IPS DF 4.7 (cell line): Measurements from ENCODE around the gene CNTNAP2.
"Not testable (repeated sequence)": the region's sequence is repeated elsewhere in the genome, so short reads cannot be mapped to it uniquely, and the experiment has no call there.

Experiments used
- DNase-seq: peaks from one replicate; pipeline ENCODE4 v3.0.0-alpha.2; 2013; ENCODE audit warnings: low spot score; ENCODE audit errors: extremely low read depth

The CNTNAP2 gene

DNA sequence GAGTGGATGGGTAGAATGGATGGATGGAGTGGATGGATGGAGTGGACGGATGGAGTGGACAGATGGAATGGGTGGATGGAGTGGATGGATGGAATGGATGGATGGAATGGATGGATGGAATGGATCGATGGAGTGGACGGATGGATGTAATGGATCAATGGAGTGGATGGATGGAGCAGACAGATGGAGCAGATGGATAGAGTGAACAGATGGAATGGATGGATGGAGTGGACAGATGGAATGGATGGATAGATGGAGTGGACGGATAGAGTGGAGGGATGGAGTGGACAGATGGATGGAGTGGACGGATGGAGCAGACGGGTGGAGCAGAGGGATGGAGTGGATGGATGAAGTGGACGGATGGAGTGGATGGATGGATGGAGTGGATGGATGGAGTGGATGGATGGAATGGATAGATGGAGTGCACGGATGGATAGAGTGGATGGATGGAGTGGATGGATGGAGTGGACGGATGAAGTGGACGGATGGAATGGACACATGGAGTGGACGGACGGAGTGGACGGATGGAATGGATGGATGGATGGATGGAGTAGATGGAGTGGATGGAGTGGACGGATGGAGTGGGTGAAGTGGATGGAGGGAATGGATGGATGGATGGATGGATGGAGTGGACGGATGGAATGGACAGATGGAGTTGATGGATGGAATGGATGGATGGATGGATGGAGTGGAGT is 2213.7 kb downstream of the CNTNAP2 start:
- DNase-seq, result no peak

DNA sequence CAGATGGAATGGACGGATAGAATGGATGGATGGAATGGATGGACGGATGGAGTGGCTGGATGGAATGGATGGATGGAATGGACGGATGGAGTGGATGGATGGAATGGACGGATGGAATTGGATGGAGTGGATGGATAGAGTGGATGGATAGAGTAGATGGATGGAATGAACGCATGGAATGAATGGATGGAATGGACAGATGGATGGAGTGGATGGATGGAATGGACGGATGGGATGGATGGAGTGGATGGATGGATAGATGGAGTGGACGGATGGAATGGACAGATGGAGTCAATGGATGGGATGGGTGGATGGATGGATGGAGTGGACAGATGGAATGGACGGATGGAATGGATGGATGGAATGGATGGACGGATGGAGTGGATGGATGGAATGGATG is 2214.2 kb downstream of the CNTNAP2 start:
- DNase-seq, result no peak

DNA sequence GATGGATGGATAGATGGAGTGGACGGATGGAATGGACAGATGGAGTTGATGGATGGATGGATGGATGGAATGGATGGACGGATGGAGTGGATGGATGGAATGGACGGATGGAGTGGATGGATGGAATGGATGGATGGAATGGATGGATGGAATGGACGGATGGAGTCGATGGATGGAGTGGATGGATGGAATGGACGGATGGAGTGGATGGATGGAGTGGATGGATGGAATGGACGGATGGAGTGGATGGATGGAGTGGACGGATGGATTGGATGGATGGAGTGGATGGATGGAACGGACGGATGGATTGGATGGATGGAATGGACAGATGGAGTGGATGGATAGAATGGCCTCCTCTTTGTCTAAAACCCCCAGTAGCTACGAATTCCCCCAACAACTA is 2214.9 kb downstream of the CNTNAP2 start:
- not testable (repeated sequence) for DNase-seq

DNA sequence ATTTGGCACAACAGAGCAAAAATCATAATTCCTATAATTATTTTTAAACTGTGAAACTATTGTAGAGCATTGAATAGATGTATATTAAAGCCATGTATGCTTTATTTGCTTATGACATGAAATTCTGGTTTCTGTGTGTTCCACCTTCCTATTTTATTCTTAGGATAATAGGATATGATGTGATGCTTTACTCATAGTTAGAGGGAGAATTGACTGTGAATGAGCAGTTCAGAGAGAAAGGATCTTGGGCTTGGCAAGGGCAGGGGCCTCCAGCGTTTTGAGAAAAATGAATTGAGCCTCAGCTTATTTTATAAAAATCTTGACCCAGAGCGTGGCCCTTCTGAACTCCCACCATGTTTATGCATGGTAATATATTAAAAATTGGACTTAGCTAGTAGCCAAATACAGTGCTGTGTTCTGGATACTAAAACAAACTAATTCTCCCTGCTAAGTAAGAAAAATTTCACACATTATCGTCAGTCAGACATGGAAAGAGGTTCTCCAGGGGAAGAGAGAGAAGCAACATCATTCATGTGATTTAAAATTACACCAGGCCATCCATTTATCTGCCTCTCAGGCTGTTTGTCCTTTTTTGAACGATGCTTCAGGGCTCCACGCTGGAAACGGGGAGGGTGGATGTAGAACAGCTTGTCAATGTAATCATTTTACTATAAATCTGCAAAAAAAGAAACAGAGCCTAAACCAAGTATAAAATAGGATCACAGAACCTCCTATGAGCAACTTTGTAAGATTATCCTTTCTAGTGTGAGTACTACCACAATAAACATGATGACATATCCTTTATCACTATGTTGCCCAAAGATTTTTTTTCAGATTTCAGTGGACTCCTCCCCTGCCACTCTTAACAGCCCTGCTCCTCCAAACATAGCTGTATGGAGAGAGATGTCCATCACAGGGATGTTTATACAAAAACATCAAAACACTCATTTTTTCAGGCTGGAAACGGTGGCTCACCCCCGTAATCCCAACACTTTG is 2215.9 kb downstream of the CNTNAP2 start:
- no peak for DNase-seq

DNA sequence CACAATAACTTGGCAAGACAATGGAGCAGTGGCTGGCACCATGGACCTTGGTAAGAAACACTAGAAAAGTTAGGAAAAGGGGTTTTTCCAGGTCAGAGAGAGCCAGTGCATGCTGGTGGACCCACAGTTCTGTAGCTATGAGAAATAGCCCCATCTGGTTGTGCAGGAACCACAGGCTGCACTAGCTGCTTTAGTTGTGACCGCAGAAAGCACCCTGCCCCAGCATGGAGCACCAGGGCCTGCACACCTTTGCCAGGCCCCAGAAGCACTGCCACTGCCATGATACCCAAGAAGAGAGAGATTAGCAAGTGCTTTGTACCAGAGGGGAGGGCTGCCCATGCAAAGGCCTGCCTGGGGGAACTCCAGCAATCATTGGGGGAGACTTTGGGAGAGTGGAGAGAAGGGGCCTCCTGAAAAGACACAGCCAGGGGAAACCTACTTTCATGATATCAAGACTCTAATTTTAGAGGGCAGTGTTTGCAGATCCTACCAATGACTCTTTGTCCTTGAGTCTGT is 2217.9 kb downstream of the CNTNAP2 start:
- DNase-seq, result no peak

DNA sequence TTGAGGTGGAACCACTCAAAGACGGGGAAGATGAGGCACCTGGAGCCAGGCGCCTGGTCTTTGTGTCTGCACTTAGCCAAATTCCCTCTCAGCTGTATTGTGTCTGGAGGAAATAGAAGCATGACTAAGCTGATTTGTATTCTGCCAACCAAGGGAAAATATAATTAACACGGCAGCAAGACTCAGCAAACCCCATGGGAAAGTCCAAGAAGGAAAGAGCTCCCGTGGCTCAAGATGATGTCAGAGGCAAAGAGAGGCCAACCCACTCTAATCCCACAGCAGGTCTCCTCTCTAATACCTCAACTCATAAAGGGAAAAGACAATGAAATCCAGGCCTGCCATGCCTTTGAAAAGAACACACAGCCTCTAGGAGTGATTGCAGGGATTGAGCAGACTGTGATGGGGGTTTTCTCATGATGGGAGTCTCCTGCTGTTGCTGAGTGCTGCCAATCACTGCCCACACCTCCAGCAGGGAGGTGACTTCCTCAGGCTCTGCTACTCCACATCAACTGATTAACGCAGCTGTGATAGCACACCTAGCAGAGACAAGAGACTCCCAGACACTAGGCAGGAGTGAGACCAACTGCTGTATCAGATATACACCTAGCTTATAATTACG is 2218.5 kb downstream of the CNTNAP2 start:
- no peak for DNase-seq

DNA sequence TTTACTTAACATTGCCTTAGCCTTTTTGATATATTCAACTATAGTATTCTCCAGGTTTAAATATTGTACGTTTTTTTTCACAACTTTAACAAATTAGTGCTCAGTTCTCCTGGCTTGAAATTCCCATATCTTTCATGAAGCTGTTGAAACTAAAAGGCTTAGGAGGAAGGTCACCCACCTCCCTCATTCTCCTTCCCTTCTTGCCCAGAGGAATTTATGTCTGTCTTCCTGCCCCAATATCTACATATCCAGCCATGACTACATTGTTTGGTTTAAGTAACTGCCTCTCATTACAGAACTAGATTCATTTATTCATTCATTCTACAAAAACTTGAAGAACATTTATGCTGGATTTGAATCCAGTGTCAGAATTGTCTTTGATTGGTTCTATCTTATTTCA is 2219.2 kb downstream of the CNTNAP2 start:
- no peak for DNase-seq

DNA sequence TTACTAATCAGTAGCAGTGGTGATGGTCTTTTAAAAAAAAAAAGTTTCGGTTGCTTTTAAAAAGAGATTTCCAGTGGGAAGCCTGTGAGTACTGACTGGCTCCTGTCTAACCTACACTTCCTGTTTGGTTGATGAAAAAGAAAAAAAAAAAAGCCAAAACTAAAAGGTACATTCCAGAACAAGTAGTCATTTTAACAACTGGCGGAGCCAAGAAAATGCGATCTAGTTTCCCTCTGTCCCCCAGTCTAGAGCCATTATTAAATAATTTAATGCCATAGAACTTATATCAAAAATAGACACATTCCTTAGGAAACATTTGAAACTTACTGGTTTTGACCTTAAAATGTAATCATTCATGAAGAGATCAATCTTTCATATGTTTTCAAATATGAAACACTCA is 2219.8 kb downstream of the CNTNAP2 start:
- DNase-seq, result no peak

DNA sequence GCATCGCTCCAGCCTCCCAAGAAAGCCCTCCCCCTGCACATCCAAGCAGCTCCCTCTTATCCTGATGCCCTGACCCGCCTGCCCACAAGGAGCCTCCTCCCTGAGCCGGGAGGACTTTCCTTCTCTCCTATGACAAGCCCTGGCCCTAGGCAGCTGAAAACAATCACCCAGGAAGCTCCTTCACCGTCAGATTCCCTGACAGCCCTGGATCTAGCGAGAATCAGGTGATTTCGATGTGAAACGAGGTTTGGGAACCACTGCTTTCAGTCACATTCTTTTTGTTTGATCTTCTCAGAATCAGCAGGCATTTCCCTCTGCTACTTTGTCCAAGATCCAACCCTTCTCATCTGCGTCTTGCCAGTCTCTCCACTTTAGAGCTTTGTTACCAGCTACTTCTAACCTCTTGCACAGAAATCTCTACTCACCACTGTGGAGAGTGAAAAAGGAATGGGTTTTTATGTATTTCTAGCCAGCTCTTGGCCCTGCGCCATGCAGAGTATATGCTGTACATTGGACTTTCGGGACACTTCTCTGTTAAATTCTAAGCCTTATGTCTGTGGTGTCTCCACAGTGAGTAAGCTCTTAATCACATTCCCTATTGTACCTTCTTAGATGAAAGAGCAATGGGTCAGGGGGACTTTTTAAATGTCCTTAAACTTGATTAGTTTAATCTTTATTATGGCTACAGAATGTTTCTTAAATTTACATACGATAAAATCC is 2220.8 kb downstream of the CNTNAP2 start:
- DNase-seq, result no peak

DNA sequence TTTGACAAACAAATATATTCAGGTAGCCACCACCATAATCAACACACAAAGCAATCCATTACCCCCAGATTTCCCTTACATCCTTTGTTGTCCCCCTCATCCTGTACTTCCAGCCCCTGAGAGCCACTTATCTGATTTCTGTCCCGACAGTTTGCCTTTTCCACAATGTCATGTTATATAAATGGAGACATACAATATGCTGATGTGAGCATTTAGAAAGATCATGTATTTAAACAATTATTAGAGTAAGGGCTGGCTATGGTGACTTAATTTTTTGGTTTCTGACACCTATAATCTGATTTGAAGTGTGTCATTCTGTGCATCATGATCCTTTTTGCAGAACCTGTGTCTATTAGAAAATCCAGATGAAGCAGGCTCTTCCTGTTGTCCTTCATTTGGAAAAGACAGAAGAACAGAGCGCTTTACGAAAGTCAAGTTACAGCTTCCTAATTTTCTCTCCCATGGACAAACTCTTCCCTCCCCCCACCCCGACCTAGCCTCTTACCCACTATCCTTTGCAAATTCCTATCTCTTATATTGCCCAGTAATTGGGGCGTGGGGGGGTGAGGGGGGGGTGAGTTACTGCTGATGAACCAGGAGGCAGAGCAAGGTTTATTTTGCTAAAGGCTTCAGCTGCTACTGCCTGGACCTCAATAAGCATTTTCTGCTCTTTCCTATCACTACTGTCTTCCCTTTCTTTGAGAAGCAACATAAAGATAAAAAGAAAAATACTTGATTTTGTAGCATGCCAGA is 2221.6 kb downstream of the CNTNAP2 start:
- no peak for DNase-seq

DNA sequence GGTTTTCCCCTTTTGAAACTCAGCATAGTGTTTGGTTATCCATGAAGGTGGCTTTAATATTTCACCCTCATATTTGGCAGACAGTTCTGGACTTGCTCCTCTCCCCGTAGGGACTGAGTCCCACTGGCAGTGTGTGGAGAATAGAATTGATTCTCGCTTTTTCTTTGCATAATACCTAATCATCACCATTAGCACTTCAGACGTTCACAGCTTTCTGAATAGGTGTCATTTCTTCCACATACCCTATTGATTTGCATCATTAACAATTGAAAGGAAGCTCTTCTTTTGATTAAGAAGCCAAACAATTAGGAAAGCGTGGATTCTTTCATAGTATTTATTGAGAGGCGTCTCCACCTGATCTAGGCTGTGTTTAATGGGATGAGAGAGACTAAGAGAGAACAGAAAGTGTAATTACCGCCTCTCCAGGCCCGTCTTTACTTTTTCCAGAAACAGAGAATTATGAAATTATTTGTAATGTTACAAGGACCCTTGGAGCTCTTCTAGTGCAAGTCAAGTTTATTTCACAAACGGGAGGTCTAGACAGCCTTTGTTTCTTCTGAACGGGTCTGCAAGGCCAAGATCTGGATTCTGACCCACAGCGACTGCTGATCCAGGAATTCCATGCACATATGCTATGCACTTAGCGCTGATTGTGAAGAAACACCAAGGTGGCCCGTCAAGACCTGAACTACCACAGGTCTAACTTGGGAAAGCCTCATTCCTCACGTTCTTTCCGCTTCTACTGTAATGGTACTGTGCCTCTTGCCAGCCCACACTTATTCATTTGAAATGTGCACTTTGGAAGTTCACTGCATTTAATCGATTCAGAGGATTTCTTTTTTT is 2224.1 kb downstream of the CNTNAP2 start:
- DNase-seq, result no peak

DNA sequence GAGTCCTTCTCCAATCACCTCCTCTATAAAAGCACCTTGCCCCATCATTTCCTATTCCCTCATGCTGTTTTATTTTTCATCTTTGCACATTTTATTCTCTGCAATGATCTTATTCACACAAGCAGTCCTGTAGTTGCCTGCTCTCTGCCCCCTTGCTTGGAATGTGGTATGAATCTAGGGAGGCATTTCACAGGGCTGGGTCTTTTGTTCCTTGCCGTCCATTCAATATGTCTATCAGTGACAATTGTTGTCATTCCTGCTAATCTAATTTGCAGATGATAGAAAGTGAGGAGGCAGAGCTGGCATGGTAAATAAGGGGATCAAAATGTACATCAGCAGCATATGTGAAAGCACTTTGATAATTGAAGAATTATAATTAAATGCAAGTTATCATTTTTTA is 2227.8 kb downstream of the CNTNAP2 start:
- no peak for DNase-seq

DNA sequence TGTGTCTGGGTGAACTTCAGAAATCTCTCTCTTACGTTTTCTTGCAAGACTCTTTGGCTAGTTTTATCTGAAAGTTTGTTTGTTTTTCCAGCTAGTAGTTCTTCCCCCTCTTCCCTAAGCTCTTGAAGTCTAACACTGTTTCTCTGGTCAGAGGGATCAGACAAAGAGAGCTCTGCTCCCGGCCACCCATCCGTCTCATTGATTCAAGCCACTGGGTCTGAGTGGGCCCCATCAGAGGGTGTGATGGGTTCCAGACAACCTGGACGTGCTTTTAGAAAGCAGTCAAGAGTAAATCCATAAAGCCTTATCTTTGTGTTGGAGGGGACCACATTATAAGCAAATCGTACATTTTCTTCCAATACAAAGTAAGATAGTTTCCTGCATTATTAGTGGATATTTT is 2231.4 kb downstream of the CNTNAP2 start:
- DNase-seq, result no peak

DNA sequence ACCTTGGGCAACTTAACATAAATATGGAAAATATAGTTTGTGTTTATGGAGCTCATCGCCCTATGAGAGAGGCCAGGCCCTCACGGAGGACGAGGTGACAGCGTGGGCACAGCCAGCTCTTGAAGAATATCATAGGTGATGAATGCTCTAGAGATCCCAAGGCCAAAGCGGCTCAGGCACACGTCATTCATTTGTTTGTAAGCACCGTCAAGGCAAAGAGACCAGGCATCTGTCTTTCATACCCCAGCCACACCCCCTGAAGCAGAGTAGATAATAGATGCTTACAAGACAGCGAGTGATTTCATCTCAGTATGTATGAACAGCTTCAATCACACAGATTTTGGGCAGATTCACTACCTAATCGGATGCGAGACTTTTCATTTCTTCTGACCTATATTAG is 2231.9 kb downstream of the CNTNAP2 start:
- DNase-seq, result no peak

DNA sequence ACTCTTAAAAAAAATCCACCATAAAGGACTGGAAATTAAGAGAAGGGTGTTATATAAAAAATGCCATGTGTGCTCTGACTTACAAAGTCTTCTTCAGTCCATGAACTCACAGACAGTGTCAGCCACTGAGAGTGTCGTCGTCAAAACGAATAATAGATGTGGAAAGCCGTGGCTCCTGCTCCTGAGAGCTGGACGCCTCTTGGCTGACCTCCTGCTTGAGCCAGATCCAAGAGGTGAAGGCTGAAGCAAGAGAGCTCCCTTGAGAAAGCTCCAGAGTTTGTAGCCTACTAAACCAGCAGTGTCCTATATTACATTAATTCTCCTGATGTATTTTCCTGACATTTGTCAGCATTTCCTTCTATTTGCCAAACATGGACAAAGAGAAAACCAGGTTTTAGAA is 2239.7 kb downstream of the CNTNAP2 start:
- DNase-seq, result no peak

DNA sequence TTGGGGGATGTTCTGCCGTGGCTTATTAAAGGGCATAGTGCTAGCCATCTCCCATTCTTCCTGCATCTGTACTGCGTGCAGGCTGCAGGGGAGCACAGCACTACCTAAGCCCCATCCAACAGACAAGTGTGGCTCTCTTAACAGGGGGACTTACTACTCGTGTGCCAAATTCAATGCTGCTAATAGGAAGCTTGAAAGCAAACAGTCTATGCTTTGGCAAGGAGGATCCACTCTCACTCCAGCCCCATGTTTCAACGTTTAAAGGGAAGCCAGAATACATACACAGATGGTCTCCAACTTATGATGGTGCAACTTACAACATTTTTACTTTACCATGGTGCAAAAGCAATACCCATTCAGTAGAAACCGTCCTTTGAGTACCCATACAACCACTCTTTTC is 2245.9 kb downstream of the CNTNAP2 start:
- DNase-seq, result no peak

DNA sequence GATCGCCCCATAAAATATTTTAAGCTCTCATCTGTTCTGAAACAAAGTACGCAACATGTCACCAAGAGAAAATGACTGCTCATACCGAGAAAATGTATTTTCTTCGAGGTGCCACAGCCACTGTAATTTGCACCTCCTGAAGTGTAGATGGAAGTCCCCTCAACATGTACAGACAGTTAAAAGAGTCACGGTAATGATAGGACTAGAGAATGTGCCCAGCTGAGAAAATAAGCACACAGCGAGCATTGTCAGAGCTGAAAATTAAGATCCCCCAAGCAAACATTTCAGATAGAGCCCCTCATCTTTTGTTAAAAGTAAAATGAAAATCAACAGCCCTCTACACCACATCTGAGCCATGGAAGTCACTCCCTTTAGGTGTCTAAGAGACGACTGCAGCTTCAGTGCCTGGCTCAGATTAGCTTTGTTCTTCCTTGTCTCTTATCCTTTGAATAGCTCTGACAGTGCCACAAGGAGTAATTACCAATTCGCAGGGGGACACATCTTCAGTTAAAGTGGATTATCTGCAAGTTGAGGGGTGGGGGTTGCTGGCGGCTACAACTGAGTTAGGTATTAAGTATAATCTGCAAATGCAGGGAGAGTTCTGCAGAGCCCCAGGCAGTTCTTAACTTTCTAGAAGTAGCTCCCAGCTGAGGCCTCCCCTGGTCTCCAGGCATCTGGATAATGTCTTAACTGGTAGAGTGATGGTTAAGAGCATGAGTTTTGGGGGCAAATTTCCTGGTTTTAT is 2251.3 kb downstream of the CNTNAP2 start:
- DNase-seq, result no peak

DNA sequence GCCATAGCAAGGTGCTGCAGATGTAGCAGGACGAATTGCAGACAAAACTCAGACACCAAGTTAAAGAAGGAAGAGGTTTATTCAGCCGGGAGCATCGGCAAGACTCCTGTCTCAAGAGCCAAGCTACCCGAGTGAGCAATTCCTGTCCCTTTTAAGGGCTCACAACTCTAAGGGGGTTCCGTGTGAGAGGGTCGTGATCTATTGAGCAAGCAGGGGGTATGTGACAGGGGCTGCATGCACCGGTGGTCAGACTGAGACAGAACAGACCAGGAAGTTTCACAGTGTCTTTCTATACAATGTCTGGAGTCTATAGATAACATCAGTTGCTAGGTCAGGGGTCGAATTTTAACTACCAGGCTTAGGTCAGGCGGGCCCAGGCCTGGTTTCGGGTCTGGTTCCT is 2252.0 kb downstream of the CNTNAP2 start:
- no peak for DNase-seq
